AG10803 (cell line): ENCODE data around the gene CHRFAM7A.
"Not testable (repeated sequence)": the region's sequence is repeated elsewhere in the genome, so short reads cannot be mapped to it uniquely, and the experiment has no call there.

Experiments used
- DNase-seq: peaks from one replicate; pipeline ENCODE4 v3.0.0; 2010; ENCODE audit warnings: low read depth
- H3K4me3 ChIP-seq: 2 replicates; pipeline ENCODE4 v1.5.1; 2011; ENCODE audit warnings: mild to moderate bottlenecking, low read length, control low read depth

CHRFAM7A gene

GRCh38 chr15:30334152-30334551 is 59.2 kb downstream of the CHRFAM7A start:
- not testable (repeated sequence) for H3K4me3 ChIP-seq, DNase-seq

DNA sequence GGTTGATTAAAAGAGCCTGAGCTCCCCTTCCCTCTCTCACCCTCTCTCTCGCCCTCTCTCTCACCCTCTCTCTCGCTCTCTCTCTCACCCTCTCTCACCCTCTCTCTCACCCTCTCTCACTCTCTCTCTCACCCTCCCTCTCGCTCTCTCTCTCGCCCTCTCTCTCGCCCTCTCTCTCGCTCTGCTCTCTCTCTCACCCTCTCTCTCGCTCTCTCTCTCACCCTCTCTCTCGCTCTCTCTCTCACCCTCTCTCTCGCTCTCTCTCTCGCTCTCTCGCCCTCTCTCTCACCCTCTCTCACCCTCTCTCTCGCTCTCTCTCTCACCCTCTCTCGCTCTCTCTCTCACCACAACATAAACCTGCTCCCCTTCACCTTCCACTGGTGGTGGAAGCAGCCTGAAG is 67.2 kb downstream of the CHRFAM7A start:
- DNase-seq, H3K4me3 ChIP-seq: not testable (repeated sequence)

- H3K4me3 ChIP-seq, DNase-seq: not testable (repeated sequence)
Observed at GRCh38 chr15:30321063-30321462, 72.3 kb downstream of the CHRFAM7A start.

DNA sequence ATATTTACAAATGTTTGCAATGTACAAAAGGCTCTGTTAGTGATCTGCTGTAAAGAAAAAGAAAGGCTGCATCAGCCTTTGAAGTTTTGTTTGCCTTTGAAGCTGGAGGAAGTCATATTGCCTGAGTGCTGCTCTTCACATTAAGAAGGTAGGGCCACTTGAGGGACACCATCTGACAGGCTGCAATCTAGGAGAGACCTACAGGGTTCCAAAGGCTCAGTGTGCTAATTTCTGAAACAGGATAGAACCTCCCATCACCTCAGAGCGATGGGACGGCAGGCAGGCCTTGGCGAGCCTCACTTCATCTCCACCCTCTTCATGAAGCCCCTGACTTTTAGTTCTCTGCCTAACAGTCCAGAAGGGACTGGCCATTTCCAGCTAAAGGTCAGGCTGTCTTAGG is 77.6 kb downstream of the CHRFAM7A start:
- H3K4me3 ChIP-seq, DNase-seq: not testable (repeated sequence)

DNA sequence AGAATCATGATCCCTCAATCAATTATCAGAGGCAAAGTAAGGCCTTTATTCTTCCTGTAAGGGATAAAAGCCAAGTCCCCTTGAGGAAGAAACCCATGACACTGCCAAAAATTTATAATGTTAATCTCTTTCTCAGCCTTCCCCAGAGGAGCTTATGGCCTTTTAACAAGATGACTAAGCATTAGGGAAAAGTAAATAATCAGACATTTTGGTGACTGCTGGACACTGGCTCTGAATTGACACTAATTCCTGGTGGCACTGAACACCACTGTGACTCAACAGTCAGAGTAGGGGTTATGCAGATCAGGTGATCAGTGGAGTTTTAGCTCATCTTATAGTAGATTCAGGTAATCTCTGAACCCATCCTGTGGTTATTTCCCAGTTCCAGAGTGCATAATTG is 82.8 kb downstream of the CHRFAM7A start:
- not testable (repeated sequence) for H3K4me3 ChIP-seq, DNase-seq
